ENCODE data around the gene LDHD.

Gene LDHD

GRCh38 chr16:75066861-75067447 is 49.6 kb downstream of the LDHD start:
- H3K4me1 ChIP-seq, result peaks cover 0 to 12% (median 7%) of the 10 kb centered on the region in 4 donors
- TF ChIP-seq CTCF (IDR thresholded peaks at IDR 0.05), result no peak
- H3K4me3 ChIP-seq, result no peak overlapping the region
- no peaks in the 10 kb centered on the region for H3K27me3 ChIP-seq
- H3K36me3 ChIP-seq, result no peaks in the 10 kb centered on the region
- H3K9me3 ChIP-seq, result no peaks in the 10 kb centered on the region
- intact Hi-C loops (cut with DNase I; ENCODE audit: low total_unique reads), result no loop called here
- DNase-seq, result no peak
- H3K27ac ChIP-seq, result no peak overlapping the region

GRCh38 chr16:75065521-75066149 is 50.9 kb downstream of the LDHD start:
- DNase-seq, result no peak
- intact Hi-C loops (cut with DNase I; ENCODE audit: low total_unique reads), result no loop called here
- no peak overlapping the region for H3K27ac ChIP-seq
- peaks cover 0 to 15% (median 11%) of the 10 kb centered on the region in 4 donors for H3K4me1 ChIP-seq
- no peak overlapping the region for H3K4me3 ChIP-seq
- no peaks in the 10 kb centered on the region for H3K36me3 ChIP-seq
- H3K27me3 ChIP-seq, result no peaks in the 10 kb centered on the region
- no peak for TF ChIP-seq CTCF (IDR thresholded peaks at IDR 0.05)
- H3K9me3 ChIP-seq, result no peaks in the 10 kb centered on the region

- peaks cover 0 to 15% (median 11%) of the 10 kb centered on the region in 4 donors for H3K4me1 ChIP-seq
- no peaks in the 10 kb centered on the region for H3K36me3 ChIP-seq
- no peak for TF ChIP-seq CTCF (IDR thresholded peaks at IDR 0.05)
Observed at GRCh38 chr16:75065149-75065505, 51.5 kb downstream of the LDHD start.

GRCh38 chr16:75064403-75065148 is 52.0 kb downstream of the LDHD start:
- no peak overlapping the region for H3K27ac ChIP-seq
- H3K9me3 ChIP-seq, result no peaks in the 10 kb centered on the region
- H3K4me3 ChIP-seq, result no peak overlapping the region
- no peak for TF ChIP-seq CTCF (IDR thresholded peaks at IDR 0.05)
- no peaks in the 10 kb centered on the region for H3K27me3 ChIP-seq
- H3K36me3 ChIP-seq, result no peaks in the 10 kb centered on the region
- no peak for DNase-seq
- H3K4me1 ChIP-seq, result peaks cover 0 to 15% (median 11%) of the 10 kb centered on the region in 4 donors
- intact Hi-C loops (cut with DNase I; ENCODE audit: low total_unique reads), result no loop called here

More at GRCh38 chr16:75065149-75065505, 51.5 kb downstream of the LDHD start:
- intact Hi-C loops (cut with DNase I; ENCODE audit: low total_unique reads), result no loop called here
- Histone ChIP-seq H3K27ac (no peak overlapping the region), H3K4me3 (no peak overlapping the region), H3K27me3 (no peaks in the 10 kb centered on the region), H3K9me3 (no peaks in the 10 kb centered on the region)
- no peak for DNase-seq

GRCh38 chr16:75063549-75064088 is 53.0 kb downstream of the LDHD start:
- Histone ChIP-seq H3K4me1 (peaks cover 0 to 15% (median 11%) of the 10 kb centered on the region in 4 donors), H3K27ac (no peak overlapping the region), H3K9me3 (no peaks in the 10 kb centered on the region)

More at GRCh38 chr16:75063549-75064088, 53.0 kb downstream of the LDHD start:
- no peak for DNase-seq
- TF ChIP-seq CTCF (IDR thresholded peaks at IDR 0.05), result no peak
- H3K4me3 ChIP-seq, result no peak overlapping the region
- no peaks in the 10 kb centered on the region for H3K36me3 ChIP-seq
- H3K27me3 ChIP-seq, result no peaks in the 10 kb centered on the region
- intact Hi-C loops (cut with DNase I; ENCODE audit: low total_unique reads), result no loop called here

Data from tibial artery (tissue), 4 donors.